Measurements from ENCODE around the gene SRF.

- TF ChIP-seq CTCF (conservative IDR thresholded peaks at IDR 0.05; ENCODE audit: low read depth, low read length) (no peak), EZH2 (IDR thresholded peaks at IDR 0.05; ENCODE audit: borderline replicate concordance, low read depth, low read length, poor library complexity, severe bottlenecking) (no peak)
Observed at GRCh38 chr6:43178150-43178549, 7.1 kb downstream of the SRF start.

All from A673 (cell line).